ENCODE data around the gene CFAP206.

DNA sequence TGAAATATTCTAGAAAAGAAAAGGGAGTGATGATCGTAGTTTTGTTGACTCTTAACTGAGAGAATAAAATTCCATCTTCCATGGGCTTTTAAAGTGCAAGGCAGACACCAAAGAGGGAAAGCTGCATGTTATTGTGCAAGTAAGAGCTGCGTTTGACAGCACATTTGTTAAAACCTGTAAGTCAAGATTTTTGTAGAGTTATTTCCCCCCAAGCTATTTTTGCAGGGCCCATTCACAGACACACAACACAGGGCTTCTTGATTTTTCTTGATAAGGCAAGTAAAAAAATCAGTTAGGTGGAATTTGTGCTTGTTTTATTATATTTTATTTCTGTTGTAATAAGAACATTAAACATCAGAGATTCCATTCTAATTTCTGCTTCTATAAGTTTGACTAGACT, 13.8 kb downstream of the CFAP206 start:
- TF ChIP-seq, protein P1, sequence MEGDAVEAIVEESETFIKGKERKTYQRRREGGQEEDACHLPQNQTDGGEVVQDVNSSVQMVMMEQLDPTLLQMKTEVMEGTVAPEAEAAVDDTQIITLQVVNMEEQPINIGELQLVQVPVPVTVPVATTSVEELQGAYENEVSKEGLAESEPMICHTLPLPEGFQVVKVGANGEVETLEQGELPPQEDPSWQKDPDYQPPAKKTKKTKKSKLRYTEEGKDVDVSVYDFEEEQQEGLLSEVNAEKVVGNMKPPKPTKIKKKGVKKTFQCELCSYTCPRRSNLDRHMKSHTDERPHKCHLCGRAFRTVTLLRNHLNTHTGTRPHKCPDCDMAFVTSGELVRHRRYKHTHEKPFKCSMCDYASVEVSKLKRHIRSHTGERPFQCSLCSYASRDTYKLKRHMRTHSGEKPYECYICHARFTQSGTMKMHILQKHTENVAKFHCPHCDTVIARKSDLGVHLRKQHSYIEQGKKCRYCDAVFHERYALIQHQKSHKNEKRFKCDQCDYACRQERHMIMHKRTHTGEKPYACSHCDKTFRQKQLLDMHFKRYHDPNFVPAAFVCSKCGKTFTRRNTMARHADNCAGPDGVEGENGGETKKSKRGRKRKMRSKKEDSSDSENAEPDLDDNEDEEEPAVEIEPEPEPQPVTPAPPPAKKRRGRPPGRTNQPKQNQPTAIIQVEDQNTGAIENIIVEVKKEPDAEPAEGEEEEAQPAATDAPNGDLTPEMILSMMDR (IDR thresholded peaks at IDR 0.05): no peak
- TF ChIP-seq POLR2A (IDR thresholded peaks at IDR 0.05): no peak

Data from right lobe of liver (tissue), 4 donors.